HG02870 (cell line): ENCODE measurements around the gene RIMS3.
A peak's percentile ranks its signal among the peaks of the same experiment; 100 is the strongest.

Experiments used
- ATAC-seq: cut with Tn5 transposase; IDR thresholded peaks from one replicate; pipeline ENCODE4 v1.9.1; 2021; ENCODE audit warnings: mild to moderate bottlenecking, moderate library complexity; ENCODE audit not compliant: unreplicated experiment

The RIMS3 gene

DNA sequence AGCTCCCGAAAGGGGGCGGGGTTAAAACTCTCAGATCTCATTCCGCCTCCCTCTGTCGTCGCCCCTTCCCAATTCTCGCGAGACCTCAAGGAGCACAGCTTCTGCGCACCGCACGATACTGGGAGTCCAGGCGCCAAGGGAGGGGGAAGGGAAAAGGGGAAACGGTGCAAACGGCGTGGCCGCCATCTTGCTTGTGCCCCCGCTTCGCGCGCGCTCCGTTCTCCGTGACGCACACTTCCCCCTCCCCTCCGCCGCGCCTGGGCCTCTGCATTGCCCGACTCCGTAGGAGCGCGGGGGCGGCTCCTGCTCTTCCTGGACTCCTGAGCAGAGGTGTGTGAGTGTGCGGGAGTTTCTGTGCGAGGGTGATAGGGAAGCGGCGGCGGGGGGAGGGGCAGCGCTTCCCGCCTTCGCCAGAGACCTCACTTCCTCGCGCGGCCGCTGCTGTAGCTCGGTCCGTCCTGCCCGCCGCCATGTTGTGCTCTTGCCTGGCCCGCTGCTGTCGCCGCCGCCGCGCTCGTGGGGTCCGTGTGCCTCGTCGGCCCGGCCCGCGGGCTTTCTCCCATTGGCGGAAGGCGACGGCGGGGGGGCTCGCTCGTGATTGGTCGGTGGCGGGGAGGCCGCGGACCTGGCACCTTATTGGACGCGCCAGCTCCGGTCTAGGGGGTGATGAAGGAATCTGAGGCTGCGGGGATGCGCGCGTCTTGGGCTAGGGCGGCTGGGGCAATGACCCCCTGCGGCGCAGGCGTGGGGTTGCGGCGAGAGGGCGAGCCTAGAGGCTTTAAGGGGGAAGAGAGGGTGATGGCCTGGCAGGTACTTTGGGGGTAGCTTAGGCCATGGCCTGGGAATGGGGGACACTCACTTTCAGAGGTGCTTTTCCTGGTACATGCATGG is 26.3 kb upstream of the RIMS3 start, which contains the start of gene NFYC:
TSS of gene NFYC (plus strand) at position 167 of the 891 bp plus-strand sequence. CDS start 47,140 bp downstream, outside the sequence.
- peak; percentile 70 for ATAC-seq

DNA sequence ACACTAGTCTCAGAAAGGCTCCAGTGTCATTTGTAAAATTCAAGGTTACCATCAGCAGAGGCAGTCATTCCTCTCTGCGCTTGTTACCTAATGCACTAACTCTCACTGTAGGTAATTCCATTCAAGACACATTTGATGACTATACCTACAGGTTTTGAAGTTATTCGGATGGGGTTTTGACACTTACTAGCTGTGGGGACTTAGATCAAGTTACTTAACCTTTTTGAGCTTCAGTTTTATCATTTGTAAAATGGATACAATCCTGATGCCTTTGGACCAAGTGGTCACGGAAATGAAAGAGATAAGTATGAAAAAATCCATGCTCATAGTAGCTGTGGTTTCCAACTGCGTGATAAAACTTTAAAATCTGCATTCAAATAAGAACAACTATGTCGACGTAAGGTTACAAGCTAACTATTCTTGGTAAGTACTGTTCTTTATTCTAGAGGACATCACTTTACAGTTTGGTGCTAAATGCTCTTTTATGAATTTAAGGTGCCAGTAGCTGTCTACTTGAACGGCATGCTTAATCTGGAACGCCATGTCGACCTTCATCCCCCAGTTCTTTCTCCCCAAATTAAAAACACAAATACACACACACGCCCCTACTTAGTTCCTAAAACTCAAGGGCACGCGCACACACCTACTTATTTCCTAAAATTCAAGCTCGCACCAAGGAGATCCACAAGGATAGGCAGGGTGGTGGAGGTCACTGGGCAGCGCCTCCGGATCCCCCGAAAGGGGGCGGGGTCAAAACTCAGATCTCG is 25.5 kb upstream of the RIMS3 start:
- ATAC-seq = no peak

DNA sequence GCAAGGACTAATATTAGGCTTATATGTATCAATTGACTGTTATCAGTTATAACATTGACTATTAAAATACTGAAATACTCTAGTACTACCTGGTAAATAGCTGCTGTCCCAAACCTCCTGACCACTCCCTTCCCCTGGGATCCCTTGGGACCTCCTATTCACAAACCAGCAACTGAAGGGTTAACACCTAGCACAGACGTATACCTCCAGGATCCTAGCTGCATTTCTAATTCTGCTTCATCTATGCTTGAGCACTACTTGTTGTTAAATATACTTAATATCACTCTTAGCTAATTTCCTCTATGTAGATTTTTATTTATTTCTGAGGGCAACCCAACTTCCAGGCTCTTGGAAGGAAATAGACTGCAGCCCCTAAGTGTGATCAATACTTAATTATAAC is 24.3 kb upstream of the RIMS3 start:
- ATAC-seq = no peak

DNA sequence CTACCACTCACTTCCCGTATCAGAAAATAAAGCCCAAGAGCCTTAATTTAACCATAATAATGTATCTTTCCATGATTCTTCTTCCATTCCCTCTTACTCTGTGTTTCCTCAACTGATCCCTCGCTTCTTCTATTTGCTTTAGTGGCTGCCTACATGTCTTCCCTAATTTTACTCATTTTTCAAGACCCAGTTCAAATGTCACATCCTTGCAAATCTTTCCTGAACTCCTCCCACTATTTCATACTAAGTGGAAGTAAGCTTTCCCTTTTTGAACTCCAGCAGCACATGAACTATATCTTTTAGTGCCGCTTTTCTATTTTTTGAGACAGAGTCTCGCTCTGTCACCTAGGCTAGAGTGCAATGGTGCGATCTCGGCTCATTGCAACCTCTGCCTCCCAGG is 22.2 kb upstream of the RIMS3 start:
- ATAC-seq = no peak

DNA sequence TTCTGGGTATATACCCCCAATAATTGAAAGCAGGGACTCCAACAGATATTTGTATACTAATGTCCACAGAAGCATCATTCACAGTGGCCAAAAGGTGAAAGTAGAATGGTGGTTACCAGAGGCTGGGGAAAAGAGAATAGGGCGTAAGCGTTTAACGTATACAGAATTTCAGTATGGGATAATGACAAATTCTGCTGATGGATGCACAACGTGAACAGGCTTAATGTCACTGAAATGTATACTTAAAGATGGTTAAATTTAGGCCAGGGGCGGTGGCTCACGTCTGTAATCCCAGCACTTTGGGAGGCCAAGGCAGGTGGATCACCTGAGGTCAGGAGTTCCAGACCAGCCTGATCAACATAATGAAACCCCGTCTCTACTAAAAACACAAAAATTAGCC is 21.6 kb upstream of the RIMS3 start:
- no peak for ATAC-seq

DNA sequence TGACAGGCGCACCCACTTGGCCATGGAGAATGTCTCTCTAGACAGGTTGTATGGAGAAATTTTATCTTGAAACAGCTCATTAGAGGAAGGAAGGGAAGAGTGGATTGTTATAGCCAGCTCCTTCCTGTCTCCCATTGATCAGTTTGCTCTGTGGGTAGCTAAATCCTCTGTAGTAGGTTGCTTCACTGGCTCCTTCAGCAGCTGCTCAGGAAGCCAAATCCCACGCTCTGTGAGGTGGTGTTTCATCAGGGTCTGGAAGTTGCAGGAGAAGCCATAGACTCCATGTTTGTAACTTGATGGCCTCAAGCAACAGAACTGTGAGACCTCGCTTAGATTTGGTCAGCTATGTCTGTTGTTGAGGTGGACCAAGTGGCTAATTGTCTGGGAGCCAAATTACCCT is 19.2 kb upstream of the RIMS3 start:
- no peak for ATAC-seq

DNA sequence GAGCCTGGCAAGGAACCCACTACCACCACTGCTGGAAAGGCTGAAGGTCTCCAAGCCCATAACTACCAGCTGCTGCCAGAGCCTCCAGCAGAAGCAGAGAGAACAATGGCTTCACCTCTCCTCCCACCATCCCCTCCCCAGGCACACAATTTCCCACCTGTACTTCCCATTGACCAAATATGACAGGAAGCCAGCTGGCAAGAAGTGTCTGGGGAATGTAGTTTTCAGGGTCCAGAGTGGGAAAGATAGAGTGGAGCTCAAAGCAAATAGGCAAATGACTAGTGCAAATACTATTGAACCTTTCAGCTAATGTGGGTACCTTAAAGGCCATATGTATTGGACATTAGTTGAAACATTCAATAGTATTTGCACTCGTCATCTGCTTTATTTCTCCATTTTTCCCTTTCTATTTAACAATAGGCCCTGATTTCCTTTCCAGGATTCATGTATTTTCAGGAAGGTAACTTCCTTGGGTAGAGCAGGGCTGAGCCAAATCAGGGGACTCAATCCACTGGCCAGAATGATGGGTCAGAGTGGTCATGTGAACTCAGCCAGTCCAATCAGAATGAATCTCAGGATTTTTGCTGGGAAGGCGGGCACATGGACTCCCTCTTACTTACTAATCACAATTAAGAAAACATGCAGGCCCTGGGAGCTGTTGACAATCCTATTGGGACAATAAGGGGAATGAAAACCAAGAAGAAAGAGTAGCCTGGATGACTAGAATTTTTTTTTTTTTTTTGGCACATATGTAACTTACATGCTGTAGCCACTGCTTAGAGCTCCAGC is 13.9 kb upstream of the RIMS3 start:
- no peak for ATAC-seq

DNA sequence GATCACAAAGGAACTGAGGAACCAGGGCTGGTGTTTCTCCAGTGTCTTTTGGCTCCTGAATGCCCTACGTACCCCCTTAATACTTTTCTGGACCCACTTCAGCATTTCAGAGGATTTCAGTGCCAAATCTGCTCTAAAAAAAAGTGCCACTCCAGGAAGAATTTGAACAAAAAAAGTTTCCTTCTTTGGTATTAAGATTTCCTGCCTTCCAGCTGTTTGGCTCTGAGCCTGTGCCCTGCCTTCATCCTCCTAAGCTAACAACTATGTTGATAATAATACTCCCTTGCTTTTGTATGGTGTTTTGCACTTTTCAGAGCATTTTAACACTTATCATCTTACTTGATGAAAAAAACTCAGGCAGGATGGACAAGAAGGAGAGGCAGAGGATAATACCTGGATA is 11.0 kb upstream of the RIMS3 start:
- ATAC-seq = no peak

DNA sequence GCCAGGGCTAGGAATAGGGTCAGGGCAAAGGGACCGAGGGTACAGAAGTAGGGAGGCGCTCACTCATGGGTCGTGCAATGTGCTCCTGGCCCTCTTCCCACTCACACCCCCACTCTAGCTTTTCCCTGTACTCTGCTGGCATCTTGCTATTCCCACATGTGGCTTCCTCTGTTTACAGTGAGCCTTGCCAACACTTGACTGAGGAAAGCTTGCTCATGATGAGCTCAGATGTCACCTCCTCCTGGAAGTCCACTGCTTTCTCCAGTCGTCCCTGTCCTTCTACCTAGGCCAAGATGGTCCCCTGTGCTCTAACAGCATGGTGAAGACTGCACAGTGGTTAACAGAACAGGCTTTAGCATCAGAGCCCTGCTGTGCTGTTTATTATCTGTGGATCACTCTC is 8.0 kb upstream of the RIMS3 start:
- no peak for ATAC-seq

DNA sequence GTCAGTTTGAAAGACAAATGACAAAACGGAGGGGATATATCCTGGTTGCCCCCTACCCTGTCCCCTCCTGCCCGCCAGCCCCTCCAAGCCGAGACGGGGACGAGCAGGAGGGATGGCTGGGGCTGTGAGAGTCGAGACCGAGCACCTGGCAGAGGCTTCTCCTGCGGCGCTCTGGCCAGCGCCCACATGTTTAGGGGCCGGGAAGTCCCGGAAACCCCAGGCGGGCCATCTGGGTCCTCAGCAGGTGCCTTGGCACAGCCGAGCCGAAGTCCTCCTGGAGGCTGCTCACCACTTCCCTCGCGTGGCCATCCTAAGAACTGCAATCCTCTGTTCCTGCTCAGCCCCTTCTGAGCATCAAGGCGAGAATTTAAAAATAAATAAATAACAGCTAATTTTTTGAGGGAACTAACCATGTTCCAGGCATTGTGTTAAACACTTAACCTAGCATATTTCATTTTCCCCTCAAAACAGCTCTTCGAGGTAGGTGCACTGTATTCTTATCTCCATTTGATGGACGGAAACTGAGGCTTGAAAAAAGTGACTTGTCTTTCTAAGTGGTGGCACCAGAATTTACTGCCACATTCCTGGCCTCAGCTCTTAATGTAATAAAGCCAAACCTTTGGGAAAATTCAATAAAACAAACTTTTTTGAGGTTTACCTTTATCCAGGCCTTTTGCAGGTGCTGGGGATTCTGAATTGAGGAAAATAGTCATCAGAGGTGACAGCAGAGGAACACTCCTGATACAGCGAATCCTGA is 3.5 kb upstream of the RIMS3 start:
- peak; percentile 51 for ATAC-seq

DNA sequence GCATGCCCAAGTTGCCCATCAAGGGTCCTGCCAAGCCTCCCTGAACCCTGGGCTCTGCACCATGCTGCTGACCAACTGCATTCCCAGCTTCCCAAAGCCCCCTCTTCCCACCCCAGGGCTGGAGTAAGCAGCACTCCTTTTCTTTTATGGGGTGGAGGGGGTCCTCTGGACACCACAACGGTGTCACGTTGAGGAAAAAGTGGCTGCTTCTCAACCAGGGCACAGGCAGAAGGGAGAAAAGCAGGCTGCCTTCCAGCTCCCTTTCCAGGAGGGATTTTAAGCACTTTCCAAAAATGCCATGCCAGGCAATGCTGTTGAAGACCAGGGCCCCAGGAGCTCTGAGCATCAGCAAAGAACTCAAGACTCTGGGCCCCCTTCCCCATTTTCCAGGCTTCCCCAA is 691 bp downstream of the RIMS3 start:
- no peak for ATAC-seq

DNA sequence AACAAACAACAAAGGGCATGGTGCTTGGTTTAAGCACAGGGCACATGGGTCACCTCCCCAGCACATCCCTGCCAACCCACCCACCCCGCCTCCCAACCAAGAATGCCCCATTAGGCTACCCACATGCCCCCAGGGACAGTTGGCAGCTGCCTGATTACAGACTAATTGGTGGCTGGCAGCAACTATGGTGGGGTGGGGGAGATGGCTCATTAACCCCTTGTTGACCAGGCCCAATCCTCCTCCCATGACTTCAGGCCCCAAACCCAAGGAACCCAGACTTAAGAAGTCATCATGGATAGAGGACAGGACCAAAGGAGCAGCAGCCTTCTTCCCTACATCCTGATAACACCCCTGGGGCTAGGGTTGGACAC is 1.3 kb downstream of the RIMS3 start:
- no peak for ATAC-seq

DNA sequence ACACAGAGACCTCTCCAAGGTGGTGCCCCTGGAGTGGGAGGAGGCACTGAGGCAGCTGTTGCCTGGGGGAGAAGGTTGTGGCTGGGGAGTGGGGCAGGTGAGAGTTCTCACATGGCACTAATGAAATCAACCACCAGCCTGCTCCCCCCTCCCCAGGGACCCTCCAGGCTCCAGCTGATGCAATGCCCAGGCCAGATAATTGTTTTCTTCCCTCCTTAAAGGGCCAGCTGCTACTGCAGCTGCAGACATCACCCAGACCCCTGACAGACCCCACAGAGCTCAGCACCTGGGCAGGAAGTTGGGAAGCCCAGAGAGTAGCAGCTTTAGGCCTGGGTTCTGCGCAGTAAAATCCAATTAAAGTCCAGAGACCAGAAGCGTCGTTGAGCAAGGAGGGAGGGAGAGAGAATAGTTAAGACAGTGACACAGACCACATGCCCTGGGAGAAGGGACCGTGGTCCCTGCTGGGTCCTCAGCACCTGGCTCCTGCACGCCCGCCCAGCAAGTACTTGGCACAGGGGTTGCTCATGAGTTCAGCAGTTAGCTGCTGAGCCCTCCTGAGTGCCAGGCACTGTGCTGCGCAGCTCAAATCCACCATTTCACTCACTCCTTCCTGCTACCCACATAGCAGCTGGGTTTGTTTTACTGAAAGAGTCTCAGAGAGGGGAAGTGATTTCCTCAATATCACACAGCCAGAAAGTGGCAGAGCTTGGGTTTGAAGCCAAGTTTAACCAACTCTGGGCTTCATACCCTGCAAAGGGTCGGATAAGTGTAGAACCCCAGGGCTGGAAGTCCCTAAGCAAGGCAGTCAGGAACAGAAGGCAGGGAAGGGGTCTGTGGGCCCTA is 1.9 kb downstream of the RIMS3 start:
- ATAC-seq = no peak

DNA sequence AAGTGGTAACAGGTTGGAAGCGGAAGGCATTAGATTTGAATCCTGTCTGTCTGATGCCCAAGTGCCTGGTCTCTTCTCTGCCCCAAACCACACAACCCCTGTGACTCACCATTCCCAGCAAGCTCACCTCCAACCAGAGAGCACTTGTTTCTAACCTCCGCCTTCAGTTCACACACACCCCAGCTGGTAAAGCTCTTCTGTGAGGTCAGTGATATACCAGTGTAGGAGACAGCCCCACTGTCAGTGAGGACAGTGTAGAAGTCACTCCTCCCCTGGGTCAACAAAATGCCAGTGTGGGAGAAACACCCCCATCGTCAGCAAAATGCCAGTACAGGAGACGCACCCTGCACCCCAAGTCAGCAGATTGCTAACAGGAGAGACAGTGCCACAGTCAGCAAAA is 2.6 kb downstream of the RIMS3 start:
- ATAC-seq = no peak

DNA sequence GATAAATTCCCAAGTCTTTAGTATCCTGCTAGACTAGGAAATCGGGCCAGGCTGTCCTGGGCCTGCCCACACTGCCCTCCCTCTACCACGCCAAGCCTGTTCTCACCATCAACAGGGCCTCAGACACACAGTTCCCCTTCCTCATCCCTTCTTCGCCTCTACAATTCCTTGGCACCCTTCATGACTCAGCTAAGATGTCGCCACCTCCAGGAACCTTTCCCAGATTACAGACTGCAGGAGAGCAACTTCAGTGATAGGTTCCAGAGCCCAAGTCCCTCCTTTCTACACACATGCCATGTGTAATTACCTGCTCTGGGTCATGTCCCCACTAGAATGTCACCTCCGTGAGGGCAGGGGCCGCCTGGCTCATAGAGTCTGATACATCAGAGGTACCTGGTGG is 3.3 kb downstream of the RIMS3 start:
- ATAC-seq = no peak

DNA sequence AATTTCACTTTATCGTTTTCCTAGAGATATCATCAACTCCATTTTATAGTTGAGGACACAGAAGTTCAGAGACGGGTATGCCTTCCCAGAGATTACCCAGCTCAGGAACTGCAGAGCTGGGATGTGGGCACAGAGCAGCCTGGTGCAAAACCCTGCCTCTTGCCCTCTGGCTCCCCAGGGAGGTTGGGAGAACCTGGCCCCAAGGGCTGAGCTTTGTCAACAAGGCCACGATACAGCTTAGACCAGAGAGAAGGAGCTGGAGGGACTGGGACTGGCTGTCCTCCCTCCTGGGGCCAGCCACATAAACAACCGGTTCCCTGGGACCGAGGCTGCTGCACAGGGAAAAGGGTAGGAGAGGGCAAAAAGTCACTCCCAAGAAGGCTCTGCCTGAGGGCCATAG is 3.8 kb downstream of the RIMS3 start:
- no peak for ATAC-seq

DNA sequence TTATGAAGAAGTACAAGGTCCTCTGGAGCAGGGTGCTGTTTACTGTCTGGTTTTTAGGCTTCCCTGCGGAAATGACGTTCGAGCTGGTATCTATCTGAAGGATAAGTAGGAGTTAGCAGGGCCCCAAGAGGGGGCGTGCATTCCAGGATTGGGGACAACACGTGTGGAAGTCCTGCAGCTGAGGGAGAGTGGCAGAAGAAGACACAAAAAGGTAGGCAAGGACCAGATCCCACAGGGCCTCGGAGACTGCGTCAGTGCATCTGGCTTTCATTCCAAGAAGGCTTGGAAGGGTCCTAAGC is 5.9 kb downstream of the RIMS3 start:
- no peak for ATAC-seq

DNA sequence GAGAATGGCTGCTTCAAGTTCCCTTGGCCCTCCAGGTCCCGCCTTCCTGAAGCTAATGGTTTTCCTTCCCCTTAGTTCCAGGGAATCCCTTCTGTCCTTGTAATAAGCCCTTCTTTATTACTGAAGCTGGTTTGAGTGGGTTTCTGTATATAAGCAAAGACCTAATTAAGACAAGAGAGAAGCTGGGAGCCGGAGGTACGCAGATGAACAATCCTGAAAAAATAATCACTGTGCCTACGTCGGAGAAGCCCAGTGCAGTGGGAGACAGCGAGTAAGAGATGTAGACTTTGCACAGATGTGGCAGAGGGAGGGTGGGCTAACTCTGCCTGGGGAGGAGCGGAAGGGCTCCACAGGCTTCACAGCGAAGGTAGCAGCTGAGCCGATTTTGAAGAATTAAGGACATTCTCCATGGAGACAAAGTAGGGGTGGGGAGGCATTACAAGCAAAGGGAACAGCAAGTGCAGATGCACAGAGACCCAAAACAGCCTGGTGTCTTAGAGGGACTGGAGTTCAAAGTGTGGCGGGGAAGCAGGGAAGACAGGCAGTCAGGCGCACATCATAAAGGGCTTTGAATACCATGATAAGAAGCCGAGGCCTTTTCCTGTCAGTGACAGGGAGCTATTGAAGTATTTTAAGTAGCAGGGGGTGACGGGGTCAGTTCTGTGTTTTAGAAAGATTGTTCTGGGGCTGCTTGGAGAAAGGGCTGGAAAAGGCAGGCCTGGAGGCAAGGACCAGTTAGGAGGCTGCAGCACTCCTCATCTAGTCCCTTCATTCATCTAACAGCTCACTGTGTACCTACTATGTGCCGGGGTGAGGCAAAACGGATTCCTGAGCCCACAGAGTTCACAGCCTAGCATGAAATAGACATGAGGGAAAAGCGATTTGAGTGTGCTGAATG is 6.5 kb downstream of the RIMS3 start:
- ATAC-seq = no peak

DNA sequence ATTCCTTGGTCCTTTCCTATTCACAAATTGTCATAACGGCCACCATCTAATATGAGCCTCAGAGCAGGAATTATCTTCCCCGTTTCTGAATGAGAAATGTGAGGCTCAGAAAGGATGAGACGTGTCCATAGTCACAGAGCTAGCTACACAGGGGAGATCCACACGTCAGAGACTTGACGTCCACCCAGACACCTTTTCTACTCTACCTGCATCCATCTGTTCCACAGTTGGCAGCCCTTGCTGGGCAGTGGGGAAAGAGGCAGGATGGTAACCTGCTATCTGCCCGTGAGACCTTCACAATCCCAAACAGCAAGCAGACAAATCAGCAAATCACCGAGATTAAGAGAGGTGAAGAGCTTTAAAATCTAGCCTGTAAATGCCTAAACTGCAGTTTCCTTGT is 8.4 kb downstream of the RIMS3 start:
- no peak for ATAC-seq
